SJSA1 (cell line): ENCODE results near the gene ADAMTS2. TPM values are rescaled to one million over a fixed set of nuclear protein-coding genes. Genes with fewer than 3 reads are reported as not detected.

Experiments
- DNase-seq, 2 experiments: peaks; one replicate each; pipeline ENCODE4 v3.0.0-alpha.2; 2015 to 2020; ENCODE audit warnings: low spot score in 2 of 2, low read depth in 1 of 2
- H3K27ac ChIP-seq: fragments of 250-450 bp; sonication (Bioruptor Pico); 2 replicates; pipeline ENCODE4 v1.5.1; 2020; ENCODE audit warnings: mild to moderate bottlenecking, moderate library complexity
- H3K27me3 ChIP-seq: fragments of 250-450 bp; sonication (Bioruptor Pico); replicated peaks from 2 replicates; pipeline ENCODE4 v1.5.1; 2020; ENCODE audit warnings: mild to moderate bottlenecking, moderate library complexity
- H3K36me3 ChIP-seq: fragments of 250-450 bp; sonication (Bioruptor Pico); 2 replicates; pipeline ENCODE4 v1.5.1; 2020; ENCODE audit warnings: mild to moderate bottlenecking
- H3K4me1 ChIP-seq: fragments of 250-450 bp; sonication (Bioruptor Pico); replicated peaks from 2 replicates; pipeline ENCODE4 v1.6.1; 2021; ENCODE audit warnings: mild to moderate bottlenecking
- H3K4me3 ChIP-seq: fragments of 250-450 bp; sonication (Bioruptor Pico); 2 replicates; pipeline ENCODE4 v1.5.1; 2020; ENCODE audit warnings: mild to moderate bottlenecking
- H3K9me3 ChIP-seq: fragments of 250-450 bp; sonication (Bioruptor Pico); replicated peaks from 2 replicates; pipeline ENCODE4 v1.5.1; 2020; ENCODE audit warnings: mild to moderate bottlenecking
- total RNA-seq: library from RNA; depleted of rRNA; stranded (reverse); fragments of >200 nt; shearing (Covaris generic); gene quantifications from 2 replicates; pipeline ENCODE4 v1.2.3, GENCODE V29; 2014

The ADAMTS2 gene
- total RNA-seq, 1 experiment from 2014 or later, result 4.9 TPM

GRCh38 chr5:179122411-179123108, 222.7 kb downstream of the ADAMTS2 start:
- H3K4me3 ChIP-seq, result no peak overlapping the region
- H3K36me3 ChIP-seq, result no peaks in the 10 kb centered on the region
- peaks cover 87% of the 10 kb centered on the region for H3K9me3 ChIP-seq
- H3K27me3 ChIP-seq, result no peaks in the 10 kb centered on the region
- no peak overlapping the region for H3K27ac ChIP-seq
- no peak for DNase-seq
- no peaks in the 10 kb centered on the region for H3K4me1 ChIP-seq

- no peak for DNase-seq
- Histone ChIP-seq H3K4me3 (no peak overlapping the region), H3K4me1 (no peaks in the 10 kb centered on the region), H3K36me3 (no peaks in the 10 kb centered on the region), H3K9me3 (peaks cover 86% of the 10 kb centered on the region), H3K27ac (no peak overlapping the region), H3K27me3 (no peaks in the 10 kb centered on the region)
Observed at GRCh38 chr5:179121667-179122111, 223.6 kb downstream of the ADAMTS2 start.

GRCh38 chr5:179120951-179121666, 224.2 kb downstream of the ADAMTS2 start:
- no peak overlapping the region for H3K27ac ChIP-seq
- no peak overlapping the region for H3K4me3 ChIP-seq
- peaks cover 81% of the 10 kb centered on the region for H3K9me3 ChIP-seq
- no peaks in the 10 kb centered on the region for H3K36me3 ChIP-seq
- peak in 1 of 2 experiments; percentile 45 for DNase-seq
- no peaks in the 10 kb centered on the region for H3K27me3 ChIP-seq
- H3K4me1 ChIP-seq, result no peaks in the 10 kb centered on the region

- H3K4me1 ChIP-seq, result no peaks in the 10 kb centered on the region
Observed at GRCh38 chr5:179120421-179120861, 224.8 kb downstream of the ADAMTS2 start.

GRCh38 chr5:179119415-179120170, 225.7 kb downstream of the ADAMTS2 start:
- Histone ChIP-seq H3K4me3 (no peak overlapping the region), H3K36me3 (no peaks in the 10 kb centered on the region), H3K27me3 (no peaks in the 10 kb centered on the region), H3K27ac (no peak overlapping the region), H3K9me3 (peaks cover 76% of the 10 kb centered on the region), H3K4me1 (no peaks in the 10 kb centered on the region)
- DNase-seq, result no peak

More at GRCh38 chr5:179120421-179120861, 224.8 kb downstream of the ADAMTS2 start:
- DNase-seq, result no peak
- Histone ChIP-seq H3K27me3 (no peaks in the 10 kb centered on the region), H3K9me3 (peaks cover 80% of the 10 kb centered on the region), H3K4me3 (no peak overlapping the region), H3K27ac (no peak overlapping the region), H3K36me3 (no peaks in the 10 kb centered on the region)

GRCh38 chr5:179118756-179119414, 226.4 kb downstream of the ADAMTS2 start:
- H3K9me3 ChIP-seq, result peaks cover 78% of the 10 kb centered on the region
- H3K27ac ChIP-seq, result no peak overlapping the region
- H3K4me1 ChIP-seq, result no peaks in the 10 kb centered on the region
- no peaks in the 10 kb centered on the region for H3K36me3 ChIP-seq
- DNase-seq, result no peak
- no peaks in the 10 kb centered on the region for H3K27me3 ChIP-seq
- no peak overlapping the region for H3K4me3 ChIP-seq

GRCh38 chr5:179118338-179118737, 226.9 kb downstream of the ADAMTS2 start:
- H3K9me3 ChIP-seq, result peaks cover 76% of the 10 kb centered on the region
- H3K4me3 ChIP-seq, result no peak overlapping the region
- DNase-seq, result no peak
- H3K27ac ChIP-seq, result no peak overlapping the region
- no peaks in the 10 kb centered on the region for H3K27me3 ChIP-seq
- no peaks in the 10 kb centered on the region for H3K36me3 ChIP-seq
- H3K4me1 ChIP-seq, result no peaks in the 10 kb centered on the region

GRCh38 chr5:179115845-179116524, 229.3 kb downstream of the ADAMTS2 start:
- H3K4me1 ChIP-seq, result no peaks in the 10 kb centered on the region
- DNase-seq, result no peak
- H3K27ac ChIP-seq, result no peak overlapping the region
- no peak overlapping the region for H3K4me3 ChIP-seq
- no peaks in the 10 kb centered on the region for H3K36me3 ChIP-seq
- peaks cover 68% of the 10 kb centered on the region for H3K9me3 ChIP-seq
- no peaks in the 10 kb centered on the region for H3K27me3 ChIP-seq

GRCh38 chr5:179115307-179115706, 230.0 kb downstream of the ADAMTS2 start:
- Histone ChIP-seq H3K27ac (no peak overlapping the region), H3K4me3 (no peak overlapping the region), H3K9me3 (peaks cover 63% of the 10 kb centered on the region), H3K36me3 (no peaks in the 10 kb centered on the region), H3K27me3 (no peaks in the 10 kb centered on the region), H3K4me1 (no peaks in the 10 kb centered on the region)
- DNase-seq, result no peak

GRCh38 chr5:179114756-179115155, 230.5 kb downstream of the ADAMTS2 start:
- Histone ChIP-seq H3K27ac (no peak overlapping the region), H3K4me3 (no peak overlapping the region), H3K36me3 (no peaks in the 10 kb centered on the region), H3K9me3 (peaks cover 60% of the 10 kb centered on the region), H3K27me3 (no peaks in the 10 kb centered on the region), H3K4me1 (no peaks in the 10 kb centered on the region)
- DNase-seq, result no peak

- Histone ChIP-seq H3K4me3 (no peak overlapping the region), H3K9me3 (peaks cover 53% of the 10 kb centered on the region), H3K36me3 (no peaks in the 10 kb centered on the region), H3K27ac (no peak overlapping the region), H3K27me3 (no peaks in the 10 kb centered on the region), H3K4me1 (no peaks in the 10 kb centered on the region)
- no peak for DNase-seq
Observed at GRCh38 chr5:179113945-179114641, 231.2 kb downstream of the ADAMTS2 start.

- no peaks in the 10 kb centered on the region for H3K36me3 ChIP-seq
- DNase-seq, result no peak
- H3K9me3 ChIP-seq, result peaks cover 52% of the 10 kb centered on the region
- H3K4me3 ChIP-seq, result no peak overlapping the region
- no peaks in the 10 kb centered on the region for H3K4me1 ChIP-seq
- no peak overlapping the region for H3K27ac ChIP-seq
- no peaks in the 10 kb centered on the region for H3K27me3 ChIP-seq
Observed at GRCh38 chr5:179113143-179113530, 232.1 kb downstream of the ADAMTS2 start.
